C4-2B (cell line): Measurements from ENCODE around the gene WDR7.

Source experiments
- ZFX ChIP-seq: fragments of 450-650 bp; IDR thresholded peaks from 2 replicates; pipeline ENCODE4 v1.6.1; 2017
- TF ChIP-seq, protein P1 (sequence below): fragments of 450-650 bp; conservative IDR thresholded peaks from 2 replicates; pipeline ENCODE4 v1.5.1; 2017; ENCODE audit warnings: mild to moderate bottlenecking

- TF ChIP-seq, protein P1, sequence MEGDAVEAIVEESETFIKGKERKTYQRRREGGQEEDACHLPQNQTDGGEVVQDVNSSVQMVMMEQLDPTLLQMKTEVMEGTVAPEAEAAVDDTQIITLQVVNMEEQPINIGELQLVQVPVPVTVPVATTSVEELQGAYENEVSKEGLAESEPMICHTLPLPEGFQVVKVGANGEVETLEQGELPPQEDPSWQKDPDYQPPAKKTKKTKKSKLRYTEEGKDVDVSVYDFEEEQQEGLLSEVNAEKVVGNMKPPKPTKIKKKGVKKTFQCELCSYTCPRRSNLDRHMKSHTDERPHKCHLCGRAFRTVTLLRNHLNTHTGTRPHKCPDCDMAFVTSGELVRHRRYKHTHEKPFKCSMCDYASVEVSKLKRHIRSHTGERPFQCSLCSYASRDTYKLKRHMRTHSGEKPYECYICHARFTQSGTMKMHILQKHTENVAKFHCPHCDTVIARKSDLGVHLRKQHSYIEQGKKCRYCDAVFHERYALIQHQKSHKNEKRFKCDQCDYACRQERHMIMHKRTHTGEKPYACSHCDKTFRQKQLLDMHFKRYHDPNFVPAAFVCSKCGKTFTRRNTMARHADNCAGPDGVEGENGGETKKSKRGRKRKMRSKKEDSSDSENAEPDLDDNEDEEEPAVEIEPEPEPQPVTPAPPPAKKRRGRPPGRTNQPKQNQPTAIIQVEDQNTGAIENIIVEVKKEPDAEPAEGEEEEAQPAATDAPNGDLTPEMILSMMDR, result no peak
- no peak for TF ChIP-seq ZFX
Observed at GRCh38 chr18:57077786-57078552, 426.8 kb downstream of the WDR7 start.
